ENCODE results near the gene MEN1. TPM values are rescaled to one million over a fixed set of nuclear protein-coding genes. Genes with fewer than 3 reads are reported as not detected.
A peak's percentile ranks its signal among the peaks of the same experiment; 100 is the strongest.

Gene MEN1
- total and polyA plus RNA-seq, 12 donors, result 15.3 to 50.6 (median 28.7) TPM

GRCh38 chr11:64845129-64845775 is 34.9 kb upstream of the MEN1 start:
- peak overlapping the region in 2 of 5 donors; percentile 54 to 82 for H3K27ac ChIP-seq
- peak overlapping the region in 2 of 4 donors; percentile 16 to 74 for H3K4me3 ChIP-seq
- WGBS, 4 donors, result 23 to 45% (median 25%) methylated on average over 4 to 9 of the region's 9 CpGs
- no peaks in the 10 kb centered on the region for H3K36me3 ChIP-seq (replicated peaks in 1 of 2)
- no peaks in the 10 kb centered on the region for H3K9me3 ChIP-seq (replicated peaks in 1 of 3)
- no peaks in the 10 kb centered on the region for H3K27me3 ChIP-seq
- DNase-seq, result no peak
- peaks cover 17 to 22% of the 10 kb centered on the region in 2 donors for H3K4me1 ChIP-seq (replicated peaks in 1 of 2)
- intact Hi-C loops (cut with DNase I), result loop anchor here (5.0 to 10.0 kb wide), 3 partner anchors 47 to 170 kb away; partner anchors contain the start of genes ARL2 (in 1 of the 2) and BATF2 (in 1 of the 2)
- TF ChIP-seq POLR2A (IDR thresholded peaks at IDR 0.05) (no peak), CTCF (IDR thresholded peaks at IDR 0.05) (no peak)

GRCh38 chr11:64844330-64845128 is 34.2 kb upstream of the MEN1 start, which contains the start of gene CDC42BPG:
TSS of gene CDC42BPG (minus strand) at chr11:64844653. CDS start at chr11:64844569, 84 bp downstream.
- H3K4me3 ChIP-seq, result peak within 1 kb of the TSS in 2 of 4 donors; percentile 16 to 74
- peaks cover 17 to 22% of the 10 kb centered on the region in 2 donors for H3K4me1 ChIP-seq (replicated peaks in 1 of 2)
- H3K36me3 ChIP-seq (replicated peaks in 1 of 2), result no peaks in the 10 kb centered on the region
- WGBS, 4 donors, result 0 to 7% (median 2%) methylated on average over 2 to 96 of the region's 96 CpGs
- intact Hi-C loops (cut with DNase I), result loop anchor here (5.0 to 10.0 kb wide), 3 partner anchors 48 to 170 kb away; partner anchors contain the start of genes ARL2 (in 1 of the 2) and BATF2 (in 1 of the 2)
- no peaks in the 10 kb centered on the region for H3K9me3 ChIP-seq (replicated peaks in 1 of 3)
- TF ChIP-seq CTCF (IDR thresholded peaks at IDR 0.05) (peak in 5 of 6 experiments; percentile 28 to 70 (median 56)), POLR2A (IDR thresholded peaks at IDR 0.05) (no peak)
- DNase-seq, result peak in 3 of 7 donors; percentile 56 to 72 (median 63)
- H3K27ac ChIP-seq, result peak within 1 kb of the TSS in 3 of 5 donors; percentile 54 to 82 (median 56)
- H3K27me3 ChIP-seq, result no peaks in the 10 kb centered on the region

- 49 to 62% (median 51%) methylated on average over 21 to 27 of the region's 27 CpGs for WGBS, 4 donors
- intact Hi-C loops (cut with DNase I), result loop anchor here (10.0 kb wide), 2 partner anchors 151 to 171 kb away; partner anchors contain the start of genes ARL2 (in 1 of the 2) and BATF2 (in 1 of the 2)
- TF ChIP-seq CTCF (IDR thresholded peaks at IDR 0.05) (no peak), POLR2A (IDR thresholded peaks at IDR 0.05) (no peak)
- Histone ChIP-seq H3K27me3 (no peaks in the 10 kb centered on the region), H3K36me3 (replicated peaks in 1 of 2) (no peaks in the 10 kb centered on the region), H3K4me1 (replicated peaks in 1 of 2) (peaks cover 17 to 22% of the 10 kb centered on the region in 2 donors), H3K4me3 (peak overlapping the region in 2 of 4 donors; percentile 16 to 74), H3K27ac (peak overlapping the region in 3 of 5 donors; percentile 54 to 82 (median 56)), H3K9me3 (replicated peaks in 1 of 3) (no peaks in the 10 kb centered on the region)
- DNase-seq, result no peak
Observed at GRCh38 chr11:64843686-64844329, 33.5 kb upstream of the MEN1 start.

Data from adrenal gland (tissue), 12 donors.